H9 (cell line): ENCODE measurements around the gene CCDC148. TPM values are rescaled to one million over a fixed set of nuclear protein-coding genes. Genes with fewer than 3 reads are reported as not detected.

Experiments
- DNase-seq: peaks from one replicate; pipeline ENCODE4 v3.0.0-alpha.2; 2017
- H2AFZ ChIP-seq: one replicate; pipeline ENCODE4 v1.6.1; 2013; ENCODE audit warnings: mild to moderate bottlenecking, low read length, control low read depth, moderate library complexity
- H2AK5ac ChIP-seq: 2 replicates; pipeline ENCODE4 v1.6.1; 2013; ENCODE audit warnings: low read length, control low read depth, mixed read lengths; ENCODE audit not compliant: insufficient read length
- H2BK120ac ChIP-seq: one replicate; pipeline ENCODE4 v1.6.1; 2013; ENCODE audit warnings: low read depth, mild to moderate bottlenecking, low read length, control low read depth, inconsistent platforms; ENCODE audit not compliant: poor library complexity, severe bottlenecking
- H2BK12ac ChIP-seq: 2 replicates; pipeline ENCODE4 v1.6.1; 2013; ENCODE audit warnings: low read length, control low read depth, mixed read lengths, low read depth; ENCODE audit not compliant: insufficient read length
- H2BK15ac ChIP-seq: 2 replicates; pipeline ENCODE4 v1.6.1; 2013; ENCODE audit warnings: low read depth, low read length, control low read depth
- H2BK20ac ChIP-seq: one replicate; pipeline ENCODE4 v1.6.1; 2013; ENCODE audit warnings: low read depth, mild to moderate bottlenecking, low read length, control low read depth, inconsistent platforms; ENCODE audit not compliant: poor library complexity, severe bottlenecking
- H2BK5ac ChIP-seq: 2 replicates; pipeline ENCODE4 v1.6.1; 2013; ENCODE audit warnings: low read length, control low read depth, mixed read lengths; ENCODE audit not compliant: insufficient read length
- H3K14ac ChIP-seq: 2 replicates; pipeline ENCODE4 v1.6.1; 2013; ENCODE audit warnings: low read length, control low read depth; ENCODE audit not compliant: insufficient read depth
- H3K18ac ChIP-seq: 2 replicates; pipeline ENCODE4 v1.6.1; 2013; ENCODE audit warnings: low read depth, mild to moderate bottlenecking, mixed read lengths, low read length, control low read depth; ENCODE audit not compliant: insufficient read length
- H3K23ac ChIP-seq: 2 replicates; pipeline ENCODE4 v1.6.1; 2013; ENCODE audit warnings: low read length, control low read depth, mixed read lengths, low read depth; ENCODE audit not compliant: insufficient read length
- H3K23me2 ChIP-seq: 2 replicates; pipeline ENCODE4 v1.6.1; 2013; ENCODE audit warnings: low read depth, mild to moderate bottlenecking, mixed read lengths, low read length, control low read depth; ENCODE audit not compliant: insufficient read length, poor library complexity, severe bottlenecking
- H3K27ac ChIP-seq: 2 replicates; pipeline ENCODE4 v1.5.1; 2013; ENCODE audit warnings: low read length, control low read depth, mixed read lengths, low read depth; ENCODE audit not compliant: insufficient read length
- H3K27me3 ChIP-seq: 2 replicates; pipeline ENCODE4 v1.6.1; 2013; ENCODE audit warnings: low read length, control low read depth, inconsistent platforms; ENCODE audit not compliant: insufficient read depth
- H3K4ac ChIP-seq: 2 replicates; pipeline ENCODE4 v1.6.1; 2013; ENCODE audit warnings: low read depth, mild to moderate bottlenecking, control low read depth, inconsistent platforms, low read length, moderate library complexity
- H3K4me1 ChIP-seq: 2 replicates; pipeline ENCODE4 v1.6.1; 2013; ENCODE audit warnings: low read length, control low read depth, inconsistent platforms; ENCODE audit not compliant: insufficient read depth
- H3K4me2 ChIP-seq: 2 replicates; pipeline ENCODE4 v1.6.1; 2013; ENCODE audit warnings: low read length, control low read depth, mixed read lengths; ENCODE audit not compliant: insufficient read length, insufficient read depth
- H3K56ac ChIP-seq: 2 replicates; pipeline ENCODE4 v1.6.1; 2013; ENCODE audit warnings: low read depth, mild to moderate bottlenecking, mixed read lengths, low read length, control low read depth; ENCODE audit not compliant: insufficient read length
- H3K79me1 ChIP-seq: 2 replicates; pipeline ENCODE4 v1.6.1; 2013; ENCODE audit warnings: low read depth, mild to moderate bottlenecking, moderate library complexity, low read length, control low read depth, inconsistent platforms; ENCODE audit not compliant: insufficient read depth, poor library complexity, severe bottlenecking
- H3K79me2 ChIP-seq: 2 replicates; pipeline ENCODE4 v1.6.1; 2013; ENCODE audit warnings: low read length, control low read depth, inconsistent platforms; ENCODE audit not compliant: insufficient read depth
- H3K9ac ChIP-seq: 2 replicates; pipeline ENCODE4 v1.6.1; 2013; ENCODE audit warnings: low read length, control low read depth, mixed read lengths; ENCODE audit not compliant: insufficient read length; ENCODE audit errors: extremely low read depth
- H3K9me3 ChIP-seq: one replicate; pipeline ENCODE4 v1.6.1; 2013; ENCODE audit warnings: low read depth, low read length, inconsistent platforms; ENCODE audit not compliant: control insufficient read depth
- H3T11ph ChIP-seq: one replicate; pipeline ENCODE4 v1.6.1; 2013; ENCODE audit warnings: mild to moderate bottlenecking, low read length, control low read depth, inconsistent platforms
- H4K20me1 ChIP-seq: one replicate; pipeline ENCODE4 v1.6.1; 2013; ENCODE audit not compliant: control insufficient read depth, insufficient read length, insufficient read depth
- H4K5ac ChIP-seq: 2 replicates; pipeline ENCODE4 v1.6.1; 2013; ENCODE audit warnings: low read depth, mild to moderate bottlenecking, mixed read lengths, low read length, control low read depth; ENCODE audit not compliant: insufficient read length
- H4K8ac ChIP-seq: replicated peaks from 2 replicates; pipeline ENCODE4 v1.6.1; 2013; ENCODE audit warnings: low read length, control low read depth, mixed read lengths, low read depth; ENCODE audit not compliant: insufficient read length
- H4K91ac ChIP-seq: 2 replicates; pipeline ENCODE4 v1.6.1; 2013; ENCODE audit warnings: low read depth, mild to moderate bottlenecking, moderate library complexity, mixed read lengths, low read length, control low read depth; ENCODE audit not compliant: insufficient read length
- H3K27ac Mint-ChIP-seq, 3 experiments: 2 replicates in 2 of 3; 3 replicates in 1 of 3; pipeline ENCODE4 v1.8.0; 2020 to 2021; ENCODE audit warnings: mixed read lengths in 3 of 3, mild to moderate bottlenecking in 1 of 3, moderate library complexity in 1 of 3
- H3K27me3 Mint-ChIP-seq: 2 replicates; pipeline ENCODE4 v1.8.0; 2021; ENCODE audit warnings: low read depth, mild to moderate bottlenecking, moderate library complexity, mixed read lengths
- H3K36me3 Mint-ChIP-seq, 3 experiments: 2 replicates in 2 of 3; 3 replicates in 1 of 3; pipeline ENCODE4 v1.8.0; 2020 to 2021; ENCODE audit warnings: low read depth in 3 of 3, mixed read lengths in 3 of 3; ENCODE audit not compliant: insufficient read depth in 1 of 3
- H3K4me1 Mint-ChIP-seq, 2 experiments: 2 replicates each; pipeline ENCODE4 v1.8.0; 2020; ENCODE audit warnings: mixed read lengths in 2 of 2
- H3K4me3 Mint-ChIP-seq, 2 experiments: 2 replicates in 1 of 2; 3 replicates in 1 of 2; pipeline ENCODE4 v1.8.0; 2020 to 2021; ENCODE audit warnings: mild to moderate bottlenecking in 2 of 2, mixed read lengths in 2 of 2, moderate library complexity in 1 of 2
- H3K9me3 Mint-ChIP-seq, 2 experiments: 2 replicates in 1 of 2; 3 replicates in 1 of 2; pipeline ENCODE4 v1.8.0; 2020; ENCODE audit warnings: mild to moderate bottlenecking in 2 of 2, mixed read lengths in 2 of 2, moderate library complexity in 1 of 2
- CTCF ChIP-seq: fragments of 200-600 bp; sonication (generic); conservative IDR thresholded peaks from 3 replicates; pipeline ENCODE4 v1.8.0; 2021; ENCODE audit warnings: antibody characterized with exemption, mild to moderate bottlenecking
- WGBS: extraction: QIAGEN DNeasy Blood & Tissue Kit; methylation state at CpG from one replicate; pipeline ENCODE4 v1.1.7; 2013; ENCODE audit warnings: missing lambda C conversion rate, low lambda C conversion rate, mixed read lengths; ENCODE audit not compliant: insufficient read length; ENCODE audit errors: extremely low coverage; 5-methylcytosine and 5-hydroxymethylcytosine counted together
- total RNA-seq: library from RNA; stranded (reverse); gene quantifications from 2 replicates; pipeline ENCODE4 v1.2.1, GENCODE V29; 2021

Gene CCDC148
- total RNA-seq, 1 experiment from 2014 or later: 1.5 TPM

DNA sequence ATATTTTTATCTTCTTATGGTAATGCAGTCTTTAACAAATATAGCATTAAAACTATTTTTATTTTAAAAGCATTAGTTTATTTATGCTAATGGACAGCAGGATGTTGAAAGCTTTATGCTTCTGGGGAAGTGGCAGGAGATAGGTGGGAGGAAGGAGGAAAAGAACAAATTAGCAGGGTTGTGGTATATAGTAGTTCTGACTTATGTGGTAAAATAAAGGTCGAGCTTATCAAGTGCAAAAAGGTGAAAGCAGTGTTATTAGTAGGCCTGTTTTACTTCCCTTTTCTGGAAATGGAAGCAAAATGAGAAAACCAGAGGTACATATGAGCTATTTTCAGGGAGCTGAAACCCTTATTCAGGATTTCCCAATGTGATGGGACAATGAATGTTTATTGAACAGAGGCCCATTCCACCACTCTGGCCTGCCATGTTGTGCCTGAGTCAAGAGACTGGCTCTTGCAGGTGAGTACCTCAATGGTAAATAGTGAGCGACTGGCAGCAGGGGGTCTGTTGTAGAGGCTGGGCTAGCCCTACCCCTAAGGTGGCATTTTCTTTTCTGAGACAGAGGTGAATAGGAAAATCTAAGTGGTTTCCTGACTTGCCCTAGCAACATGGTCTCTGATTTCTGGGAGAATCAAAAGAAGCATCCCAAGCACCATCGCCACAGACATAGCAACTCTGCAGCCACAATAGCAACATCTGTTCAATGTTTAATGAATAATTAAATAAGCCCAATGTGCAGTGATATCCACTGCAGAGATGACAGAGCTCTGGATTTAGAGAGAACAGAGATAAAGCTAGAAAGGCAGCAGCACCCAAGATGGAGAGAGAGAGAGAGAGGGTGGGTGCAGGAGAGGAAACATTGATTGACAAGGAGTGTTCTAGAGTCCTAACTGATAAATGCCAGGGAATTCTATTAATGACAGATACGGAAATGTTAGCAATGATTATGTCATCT lies 235.2 kb downstream of the CCDC148 start:
- H2AK5ac ChIP-seq: no peak overlapping the region
- no peak overlapping the region for H4K5ac ChIP-seq
- WGBS: no CpG with 5 or more reads among the region's 4 CpGs
- H3K9ac ChIP-seq: no peak overlapping the region
- H3K27me3 ChIP-seq: no peaks in the 10 kb centered on the region
- Mint-ChIP-seq H3K9me3 (no peaks in the 10 kb centered on the region), H3K4me3 (no peak overlapping the region), H3K27ac (no peak overlapping the region), H3K36me3 (peaks cover 0 to 4% (median 0%) of the 10 kb centered on the region in 3 experiments; a peak in 1 of 7 replicates), H3K27me3 (no peaks in the 10 kb centered on the region), H3K4me1 (peaks cover 3 to 4% of the 10 kb centered on the region in 2 experiments)
- H2BK5ac ChIP-seq: no peak overlapping the region
- no peaks in the 10 kb centered on the region for H3K9me3 ChIP-seq
- TF ChIP-seq CTCF: no peak
- no peak overlapping the region for H3K18ac ChIP-seq
- no peak overlapping the region for H2BK12ac ChIP-seq
- H3K4me1 ChIP-seq: no peaks in the 10 kb centered on the region
- no peak overlapping the region for H2BK15ac ChIP-seq
- H2AFZ ChIP-seq: no peak overlapping the region
- H4K8ac ChIP-seq: no peak overlapping the region
- H2BK120ac ChIP-seq: no peak overlapping the region
- no peaks in the 10 kb centered on the region for H3K79me2 ChIP-seq
- no peak overlapping the region for H4K91ac ChIP-seq
- H3K56ac ChIP-seq: no peak overlapping the region
- no peak overlapping the region for H3K4ac ChIP-seq
- no peaks in the 10 kb centered on the region for H3K23me2 ChIP-seq
- no peak overlapping the region for H3K14ac ChIP-seq
- H4K20me1 ChIP-seq: no peaks in the 10 kb centered on the region
- no peak overlapping the region for H3T11ph ChIP-seq
- H3K27ac ChIP-seq: no peak overlapping the region
- H3K79me1 ChIP-seq: no peaks in the 10 kb centered on the region
- H2BK20ac ChIP-seq: no peak overlapping the region
- DNase-seq: no peak
- H3K23ac ChIP-seq: no peak overlapping the region
- H3K4me2 ChIP-seq: no peak overlapping the region
